NCI-H1092 treated with DMSO at 0.1 percent for 48 hours (cell line): ENCODE data around the gene DNAH14.
"Not testable (repeated sequence)": the region's sequence is repeated elsewhere in the genome, so short reads cannot be mapped to it uniquely, and the experiment has no call there.

Source experiments
- DNase-seq: peaks from one replicate; lab custom pipeline; 2025; lab: John Stamatoyannopoulos, UW

DNAH14 gene

DNA sequence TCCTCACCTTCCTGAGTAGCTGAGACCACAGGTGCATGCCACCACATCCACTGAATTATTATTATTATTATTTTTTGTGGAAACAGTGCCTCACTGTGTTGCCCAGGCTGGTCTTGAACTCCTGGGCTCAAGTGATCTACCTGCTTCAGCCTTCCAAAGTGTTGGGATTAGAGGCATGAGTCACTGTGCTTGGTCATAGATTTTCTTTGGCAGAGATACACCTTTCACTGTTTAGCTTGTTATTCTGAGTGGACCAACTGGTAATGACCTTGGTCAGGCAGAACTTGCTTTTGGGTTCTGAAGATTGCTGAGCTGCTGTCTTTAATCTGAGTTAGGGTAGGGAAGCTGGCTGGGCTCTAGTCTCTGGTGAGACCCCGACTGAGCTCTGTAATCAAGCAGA lies 66.8 kb downstream of the DNAH14 start:
- DNase-seq = no peak

DNA sequence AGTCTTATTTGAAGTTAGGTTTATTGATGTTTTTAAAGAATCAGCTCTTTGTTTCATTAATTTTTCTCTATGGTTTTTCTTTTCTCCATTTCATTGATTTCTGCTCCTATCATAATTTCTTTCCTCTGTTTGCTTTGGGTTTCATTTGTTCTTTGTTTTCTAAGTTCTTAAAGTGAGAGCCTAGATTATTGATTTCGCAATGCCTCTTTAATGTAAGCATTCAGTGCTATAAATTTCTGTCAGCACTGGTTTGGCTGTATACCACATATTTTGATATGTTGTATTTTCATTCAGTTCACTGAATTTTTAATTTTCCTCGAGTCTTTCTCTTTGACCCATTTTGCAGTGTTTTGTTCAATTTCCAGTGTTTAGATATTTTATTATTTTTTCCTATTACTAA lies 68.7 kb downstream of the DNAH14 start:
- DNase-seq = no peak

DNA sequence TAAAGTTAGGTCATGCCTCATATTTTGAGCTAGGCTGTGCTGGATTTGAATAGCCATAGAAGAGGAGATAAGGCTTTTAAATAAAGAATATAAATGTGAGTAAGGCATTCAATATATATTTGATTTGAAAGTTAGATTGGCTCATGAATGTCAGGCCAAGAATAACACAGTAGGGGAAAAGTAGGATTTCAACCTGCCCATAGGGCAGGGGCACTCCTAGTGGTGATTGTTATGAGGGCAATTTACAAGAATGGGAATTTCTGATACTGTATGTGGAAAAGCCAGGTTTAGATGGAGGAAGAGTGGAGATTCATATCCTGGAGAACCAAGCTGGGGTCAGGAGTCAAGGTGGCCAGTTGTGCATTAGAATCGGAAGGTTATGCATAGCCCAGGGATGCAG lies 74.9 kb downstream of the DNAH14 start:
- DNase-seq = no peak

DNA sequence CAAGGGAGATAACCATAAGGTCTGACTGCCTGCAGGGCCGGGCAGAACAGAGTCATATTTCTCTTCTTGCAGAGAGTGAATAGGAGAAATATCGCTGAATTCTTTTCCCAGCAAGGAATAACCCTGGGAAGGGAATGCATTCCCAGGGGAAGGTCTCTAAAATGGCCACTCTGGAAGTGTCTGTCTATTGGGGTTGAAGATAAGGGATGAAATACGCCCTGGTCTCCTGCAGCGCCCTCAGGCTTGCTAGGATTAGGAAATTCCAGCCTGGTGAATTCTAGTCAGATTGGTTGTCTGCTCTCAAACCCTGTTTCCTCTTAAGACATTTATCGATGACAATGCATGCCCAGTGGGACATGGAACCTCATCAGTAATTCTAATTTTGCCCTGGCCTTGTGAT lies 76.9 kb downstream of the DNAH14 start:
- DNase-seq = not testable (repeated sequence)

DNA sequence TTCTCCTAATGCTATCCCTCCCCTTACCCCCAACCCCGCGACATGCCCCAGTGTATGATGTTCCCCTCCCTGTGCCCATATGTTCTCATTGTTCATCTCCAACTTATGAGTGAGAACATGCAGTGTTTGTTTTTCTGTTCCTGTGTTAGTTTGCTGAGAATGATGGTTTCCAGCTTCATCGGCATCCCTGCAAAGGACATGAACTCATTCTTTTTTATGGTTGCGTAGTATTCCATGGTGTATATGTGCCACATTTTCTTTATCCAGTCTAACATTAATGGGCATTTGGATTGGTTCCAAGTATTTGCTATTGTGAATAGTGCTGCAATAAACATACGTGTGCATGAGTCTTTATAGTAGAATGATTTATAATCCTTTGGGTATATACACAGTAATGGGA lies 78.6 kb downstream of the DNAH14 start:
- not testable (repeated sequence) for DNase-seq

DNA sequence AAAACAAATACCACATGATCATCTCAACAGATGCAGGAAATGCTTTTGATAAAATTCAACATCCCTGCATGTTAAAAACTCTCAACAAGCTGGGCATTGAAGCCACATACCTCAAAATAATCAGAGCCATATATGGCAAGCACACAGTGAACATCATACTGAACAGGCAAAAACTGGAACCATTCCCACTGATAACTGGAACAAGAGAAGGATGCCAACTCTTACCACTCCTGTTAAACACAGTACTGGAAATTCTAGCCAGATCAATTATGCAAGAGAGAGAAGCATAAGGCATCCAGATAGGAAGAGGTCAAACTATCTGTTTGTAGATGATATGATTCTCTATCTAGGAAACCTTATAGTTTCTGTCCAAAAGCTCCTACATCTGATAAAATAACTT lies 91.6 kb downstream of the DNAH14 start:
- no peak for DNase-seq

DNA sequence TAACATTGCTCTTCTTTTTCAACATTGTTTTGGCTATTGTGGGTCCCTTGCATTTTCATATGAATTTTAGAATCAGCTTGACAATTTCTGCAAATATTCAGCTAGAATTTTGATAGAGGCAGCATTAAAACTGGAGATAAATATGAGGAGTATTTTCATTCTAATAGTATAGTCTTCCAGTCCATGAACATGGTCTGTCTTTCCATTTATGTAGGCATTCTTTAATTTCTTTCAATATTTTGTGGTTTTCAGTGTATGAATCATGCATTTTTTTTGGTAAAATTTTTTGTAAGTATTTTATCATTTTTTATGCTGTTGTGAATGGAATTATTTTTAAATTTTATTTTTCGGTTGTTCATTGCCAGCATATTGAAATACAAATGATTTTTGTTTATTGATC lies 97.2 kb downstream of the DNAH14 start:
- no peak for DNase-seq

DNA sequence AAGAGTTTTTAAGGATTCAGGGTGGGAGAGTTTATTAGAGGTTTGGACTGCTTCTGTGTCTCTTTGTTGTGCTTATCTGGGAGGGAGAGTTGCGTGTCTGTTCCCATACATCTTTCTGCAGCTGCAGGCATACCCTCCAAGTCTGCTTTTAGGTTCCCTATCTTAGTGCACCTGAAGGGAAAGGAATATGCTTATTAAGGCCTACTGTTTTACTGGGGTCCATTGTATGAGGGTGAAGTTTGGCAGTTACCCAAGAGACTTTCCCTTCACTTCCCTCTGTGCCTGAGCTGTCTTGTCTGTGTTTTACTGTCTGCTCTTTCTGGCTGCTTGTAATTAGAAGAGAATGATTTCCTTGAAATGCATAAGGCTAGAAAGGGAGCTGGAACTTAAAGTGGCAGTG lies 107.0 kb downstream of the DNAH14 start:
- not testable (repeated sequence) for DNase-seq

DNA sequence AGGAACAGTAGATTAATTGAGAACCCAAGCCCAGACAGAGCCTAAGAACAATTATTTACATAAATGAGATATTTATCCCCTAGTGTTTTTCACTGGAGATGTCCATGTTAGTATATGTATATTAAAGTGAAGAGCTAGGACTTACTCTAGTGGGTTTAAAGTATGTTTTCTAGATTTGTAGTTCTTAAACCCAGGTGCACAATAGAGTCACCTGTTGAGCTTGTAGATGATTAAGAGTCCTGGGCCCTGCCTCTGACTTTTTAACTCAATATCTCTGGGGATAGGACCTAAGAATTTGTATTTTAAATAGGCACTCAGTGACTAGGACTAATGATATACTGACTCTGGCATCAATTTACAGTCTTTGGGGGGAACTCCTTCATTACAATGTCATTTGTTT lies 112.8 kb downstream of the DNAH14 start:
- no peak for DNase-seq

DNA sequence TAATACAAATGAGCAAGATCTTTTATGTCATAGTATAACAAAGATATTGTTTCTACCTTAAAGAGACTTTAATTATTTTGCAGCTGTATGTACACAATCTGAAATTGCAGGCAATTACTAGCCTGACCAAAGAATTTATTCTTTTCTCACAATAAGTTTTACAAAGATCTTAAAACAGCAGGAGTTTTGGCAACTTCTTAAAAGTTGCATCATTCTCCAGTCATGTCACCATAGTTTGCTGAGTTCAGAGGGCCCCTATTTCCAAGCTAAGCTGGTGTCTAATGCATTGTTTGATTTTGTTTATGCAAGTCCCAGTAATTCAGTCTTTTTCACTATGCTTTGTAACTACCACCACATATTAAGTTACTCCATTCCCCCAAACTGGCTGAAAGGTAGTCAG lies 114.8 kb downstream of the DNAH14 start:
- no peak for DNase-seq

DNA sequence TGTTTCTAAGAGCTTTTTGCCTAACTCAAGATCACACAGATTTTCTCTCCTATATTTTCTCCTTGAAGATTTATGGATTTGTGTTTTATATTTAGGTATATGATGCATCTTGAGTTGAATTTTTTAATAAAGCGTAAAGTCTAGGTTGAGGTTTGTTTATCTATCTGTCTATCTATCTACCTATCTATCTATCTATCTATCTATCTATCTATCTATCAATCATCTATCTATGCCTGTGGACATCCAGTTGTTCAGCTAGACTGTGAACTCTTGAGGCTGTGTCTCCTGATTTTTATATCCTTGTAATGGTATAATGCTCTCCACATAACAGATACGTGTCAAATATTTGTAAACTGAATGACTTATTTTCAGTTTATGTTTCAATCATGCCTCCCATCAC lies 120.1 kb downstream of the DNAH14 start:
- DNase-seq = no peak

DNA sequence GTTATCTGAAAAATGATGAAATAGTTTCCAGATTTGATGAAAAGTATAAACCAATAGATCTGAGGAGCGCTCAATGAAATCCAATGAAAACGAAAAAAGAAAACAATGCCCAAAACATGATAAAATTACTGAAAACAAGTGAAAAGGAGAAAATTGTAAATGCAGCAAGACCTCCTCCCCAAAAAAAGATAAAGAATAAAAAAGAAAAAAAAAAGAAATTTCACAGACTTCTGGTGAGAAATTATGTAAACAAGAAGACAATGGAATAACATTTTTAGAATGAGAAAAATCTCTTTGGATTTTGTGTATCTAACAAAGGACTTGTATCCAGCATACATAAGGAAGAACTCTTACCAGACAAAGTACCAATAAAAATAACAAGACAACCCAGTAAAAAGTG lies 134.2 kb downstream of the DNAH14 start:
- no peak for DNase-seq

DNA sequence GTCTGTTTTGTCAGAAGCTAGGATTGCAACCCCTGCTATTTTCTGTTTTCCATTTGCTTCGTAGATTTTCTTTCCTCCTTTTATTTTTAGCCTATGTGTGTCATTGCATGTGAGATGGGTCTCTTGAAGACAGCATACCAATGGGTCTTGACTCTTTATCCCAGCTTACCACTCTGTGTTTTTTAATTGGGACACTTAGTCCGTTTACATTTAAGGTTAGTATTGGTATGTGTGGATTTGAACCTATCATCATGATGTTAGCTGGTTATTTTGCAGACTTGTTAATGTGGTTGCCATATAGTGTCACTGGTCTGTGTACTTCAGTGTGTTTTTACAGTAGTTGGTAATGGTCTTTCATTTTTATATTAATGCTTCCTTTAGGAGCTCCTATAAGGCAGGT lies 141.5 kb downstream of the DNAH14 start:
- DNase-seq = no peak

DNA sequence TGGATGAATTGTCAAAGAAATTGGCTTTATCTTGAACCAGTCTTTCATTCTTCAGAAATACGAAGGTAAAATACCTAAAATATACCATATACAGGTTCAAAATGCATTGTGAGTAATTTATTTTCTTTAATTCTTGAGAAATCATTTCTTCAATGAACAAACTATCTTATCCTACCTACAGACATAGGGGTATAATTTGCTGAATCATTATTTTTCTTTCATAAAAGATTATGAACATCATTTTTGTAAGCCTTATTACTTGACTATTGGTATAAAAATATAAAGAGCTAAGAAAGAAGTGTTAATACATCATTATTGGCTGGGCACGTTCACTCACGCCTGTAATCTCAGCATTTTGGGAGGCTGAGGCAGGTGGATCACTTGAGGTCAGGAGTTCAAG lies 167.7 kb downstream of the DNAH14 start:
- DNase-seq = no peak

DNA sequence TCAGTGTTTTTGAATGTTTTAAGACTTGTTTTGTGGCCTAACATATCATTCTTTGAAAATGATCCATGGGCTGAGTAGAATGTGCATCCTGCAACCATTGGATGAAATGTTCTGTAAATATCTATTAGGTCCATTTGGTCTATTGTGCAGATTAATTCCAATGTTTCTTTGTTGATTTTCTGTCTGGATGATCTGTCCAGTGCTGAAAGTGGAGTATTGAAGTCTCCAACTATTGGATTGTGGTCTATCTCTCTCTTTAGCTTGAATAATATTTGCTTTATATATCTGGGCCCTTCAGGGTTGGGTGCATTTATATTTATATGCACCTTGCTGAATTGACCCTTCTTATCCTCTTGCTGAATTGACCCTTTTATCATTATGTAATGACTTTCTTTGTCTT lies 181.5 kb downstream of the DNAH14 start:
- DNase-seq = no peak

DNA sequence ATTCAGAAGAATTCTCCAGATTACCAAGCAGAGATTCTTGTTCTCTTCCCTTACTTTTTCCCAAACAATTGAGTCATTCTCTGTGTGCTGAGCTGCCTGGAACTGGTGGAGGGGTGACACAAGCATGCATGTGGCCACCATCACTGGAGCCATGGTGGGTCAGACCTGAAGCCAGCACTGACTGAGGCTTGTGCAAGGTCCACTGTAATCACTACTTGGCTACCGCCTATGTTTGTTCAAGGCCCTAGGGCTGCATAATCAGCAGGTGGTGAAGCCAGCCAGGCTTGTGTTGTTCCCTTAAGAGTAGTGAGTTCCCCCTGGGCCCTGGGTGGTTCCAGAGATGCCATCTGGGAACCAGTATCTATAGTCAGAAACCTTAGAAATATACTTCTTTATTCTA lies 183.8 kb downstream of the DNAH14 start:
- DNase-seq = no peak

DNA sequence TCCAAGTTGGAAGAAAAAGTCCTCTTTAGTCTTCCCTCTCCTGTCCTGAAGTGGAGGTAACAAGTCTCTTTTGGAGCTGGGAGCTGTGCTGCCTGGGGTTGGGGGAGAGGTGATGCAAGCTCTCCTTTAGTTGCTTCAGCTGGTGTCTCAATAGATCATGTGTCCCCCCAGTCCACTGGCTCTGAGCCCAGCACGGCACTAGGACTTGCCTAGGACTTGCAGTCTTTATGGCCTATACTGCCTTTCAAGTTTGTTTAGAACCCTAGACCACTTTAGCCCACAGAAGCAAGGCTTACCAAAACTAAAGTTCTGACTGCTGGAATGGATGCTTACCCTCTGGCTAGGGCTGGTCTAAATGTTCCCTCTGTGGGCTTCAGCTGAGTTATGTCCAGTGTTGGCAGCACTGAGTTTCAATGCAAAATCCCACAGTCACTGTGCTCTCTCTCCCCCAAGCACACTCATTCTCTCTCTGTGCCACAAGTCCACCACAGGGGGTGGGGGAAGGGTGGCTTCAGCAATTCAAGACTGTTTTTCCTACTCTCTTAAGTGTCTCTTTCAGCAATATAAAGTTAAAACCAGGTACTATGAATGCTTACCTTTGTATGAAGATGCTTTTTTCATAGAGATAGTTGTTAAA lies 185.0 kb downstream of the DNAH14 start:
- no peak for DNase-seq

DNA sequence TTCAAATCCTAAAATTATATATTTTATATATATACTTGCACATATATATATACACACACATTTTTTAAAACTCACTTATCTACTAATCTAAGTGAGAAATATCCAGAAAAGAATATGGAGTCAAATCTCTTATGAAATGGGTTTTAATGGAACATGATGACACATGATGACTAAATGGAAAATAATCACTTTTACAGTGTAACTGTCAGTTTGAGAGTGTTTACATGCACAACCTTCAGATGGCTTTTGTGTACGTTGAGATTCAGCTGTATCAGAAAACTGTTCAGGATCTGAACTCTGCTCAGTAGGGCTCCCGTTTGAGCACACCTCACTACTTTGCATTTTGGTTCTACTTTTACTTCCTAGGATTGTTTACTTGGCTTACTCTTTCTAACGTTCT lies 189.8 kb downstream of the DNAH14 start:
- DNase-seq = no peak

DNA sequence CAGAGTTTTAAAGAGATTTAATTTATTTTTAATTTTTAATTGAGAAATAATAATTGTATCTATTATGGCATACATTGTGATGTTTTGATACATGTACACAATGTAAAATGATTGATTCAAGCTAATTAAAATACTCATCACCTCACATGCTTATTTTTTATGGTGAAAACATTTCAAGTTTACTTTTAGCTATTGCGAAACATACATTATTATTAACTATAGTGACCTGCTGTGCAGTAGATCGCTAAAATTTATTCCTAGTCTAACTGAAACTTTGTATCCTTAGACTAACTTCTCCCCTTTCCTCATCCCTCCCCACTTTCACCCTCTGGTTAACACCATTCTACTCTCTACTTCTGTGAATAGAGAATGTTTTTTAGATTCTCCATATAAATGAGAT lies 191.6 kb downstream of the DNAH14 start:
- no peak for DNase-seq

DNA sequence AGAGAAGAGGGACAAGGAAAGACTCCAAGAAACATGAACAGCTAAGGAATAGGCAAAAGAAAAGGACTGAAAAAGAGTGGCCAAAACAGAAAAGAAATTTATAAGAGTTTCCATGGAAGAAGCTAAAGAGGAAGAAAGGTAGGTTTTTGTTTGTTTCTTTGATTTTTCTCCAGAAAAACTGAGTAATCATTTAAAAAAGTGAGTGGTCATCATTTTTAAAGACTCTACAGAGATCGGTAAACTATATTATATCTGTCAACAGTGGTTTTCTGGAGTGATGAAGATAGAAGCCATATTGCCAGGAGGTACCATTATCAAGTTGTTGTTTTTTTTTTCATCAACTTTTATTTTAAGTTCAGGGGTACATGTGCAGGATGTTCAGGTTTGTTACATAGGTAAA lies 202.4 kb downstream of the DNAH14 start:
- no peak for DNase-seq

DNA sequence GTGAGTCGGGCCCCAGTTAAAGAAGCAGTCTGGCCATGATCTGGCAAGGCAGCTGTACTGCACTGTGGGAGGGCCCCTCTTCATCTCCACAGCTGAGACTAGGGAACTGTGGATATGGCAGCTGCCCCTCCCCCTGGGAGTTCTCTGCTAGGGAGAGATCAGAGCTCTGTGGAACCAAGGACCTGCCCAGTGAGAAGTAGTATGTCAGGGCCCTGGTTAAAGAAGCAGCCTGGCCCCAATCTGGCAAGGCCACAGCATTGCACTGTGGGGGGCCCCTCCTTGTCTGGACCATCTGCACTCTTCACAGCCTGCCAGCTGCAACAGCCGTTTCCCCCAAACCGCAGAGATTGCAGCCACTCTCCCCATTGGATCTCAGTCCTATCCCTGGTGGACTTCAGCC lies 208.5 kb downstream of the DNAH14 start:
- DNase-seq = no peak

DNA sequence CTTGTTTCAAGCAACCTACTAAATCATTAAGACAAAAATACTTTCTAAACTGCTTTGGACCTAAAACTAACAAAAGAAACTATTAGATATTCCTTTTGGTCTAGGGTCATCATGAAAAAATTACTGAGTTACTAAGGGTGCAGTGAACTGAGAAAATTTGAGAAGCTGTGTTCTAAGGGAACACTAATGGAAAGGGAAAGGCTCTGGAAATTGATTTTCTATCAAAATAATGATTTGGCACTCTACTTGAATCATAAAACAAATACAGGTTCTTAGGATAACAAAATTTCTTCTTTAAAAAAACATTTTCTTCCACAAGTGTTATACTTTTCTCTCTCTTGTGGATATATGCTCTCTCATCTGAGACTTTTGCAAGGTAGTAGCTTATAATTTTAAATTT lies 213.5 kb downstream of the DNAH14 start:
- no peak for DNase-seq

DNA sequence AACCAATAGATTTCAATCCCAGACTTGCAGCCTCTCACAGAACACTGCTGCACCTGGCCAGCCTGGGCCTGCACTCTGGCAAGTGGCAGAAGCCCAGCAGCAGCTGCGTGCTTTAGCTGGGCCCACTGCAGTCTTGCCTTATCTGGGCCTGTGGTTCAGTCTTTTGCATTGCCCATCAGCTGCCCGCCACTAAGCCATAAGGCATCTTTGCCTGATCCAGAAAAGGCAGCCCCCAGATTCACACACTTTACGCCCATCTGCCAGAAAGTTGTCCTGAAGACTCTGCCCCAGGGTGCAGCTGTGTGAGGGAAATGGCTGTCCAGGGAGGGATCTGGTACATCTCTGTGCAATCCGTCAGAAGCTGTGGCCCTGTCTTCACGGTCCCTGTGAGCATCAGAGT lies 217.0 kb downstream of the DNAH14 start:
- no peak for DNase-seq

DNA sequence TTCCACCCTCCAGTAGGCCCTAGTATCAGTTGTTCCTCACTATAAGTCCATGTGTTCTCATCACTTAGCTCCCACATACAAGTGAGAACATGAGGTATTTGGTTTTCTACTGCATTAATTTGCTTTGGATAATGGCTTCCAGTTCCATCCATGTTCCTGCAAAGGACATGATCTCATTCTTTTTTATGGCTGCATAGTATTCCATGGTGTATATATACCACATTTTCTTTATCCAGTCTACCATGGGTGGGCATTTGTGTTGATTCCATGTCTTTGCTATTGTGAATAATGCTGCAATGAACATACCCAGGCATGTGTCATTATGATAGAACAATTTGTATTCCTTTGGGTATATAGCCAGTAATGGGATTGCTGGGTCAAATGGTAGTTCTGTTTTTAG lies 218.3 kb downstream of the DNAH14 start:
- not testable (repeated sequence) for DNase-seq

DNA sequence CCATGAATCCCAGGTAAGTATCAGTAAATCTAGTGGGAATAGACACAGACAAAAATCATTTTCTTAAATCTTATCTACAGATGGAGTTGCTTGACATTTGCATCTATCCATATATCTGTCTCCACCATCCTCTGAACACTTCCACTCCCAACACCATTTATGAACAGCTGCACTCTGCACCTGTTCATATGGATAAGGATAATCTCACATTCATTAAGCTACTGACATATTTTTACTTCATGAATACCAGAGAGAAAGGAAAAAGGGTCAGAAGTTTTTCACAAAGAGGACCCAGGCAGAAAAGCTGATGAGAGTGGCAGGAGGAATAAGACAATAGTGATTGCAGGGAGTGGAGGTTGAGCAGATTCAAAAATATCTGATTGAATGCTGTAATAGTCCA lies 222.6 kb downstream of the DNAH14 start:
- no peak for DNase-seq
